ENCODE results near the gene FILIP1L. TPM values are rescaled to one million over a fixed set of nuclear protein-coding genes. Genes with fewer than 3 reads are reported as not detected.
"Not testable (repeated sequence)": the region's sequence is repeated elsewhere in the genome, so short reads cannot be mapped to it uniquely, and the experiment has no call there.

Gene FILIP1L
- polyA plus RNA-seq, 3 donors = 16.9 to 20.2 (median 17.4) TPM

- no peak for DNase-seq
Measured at GRCh38 chr3:99845331-99845730, 269.0 kb downstream of the FILIP1L start.

DNA sequence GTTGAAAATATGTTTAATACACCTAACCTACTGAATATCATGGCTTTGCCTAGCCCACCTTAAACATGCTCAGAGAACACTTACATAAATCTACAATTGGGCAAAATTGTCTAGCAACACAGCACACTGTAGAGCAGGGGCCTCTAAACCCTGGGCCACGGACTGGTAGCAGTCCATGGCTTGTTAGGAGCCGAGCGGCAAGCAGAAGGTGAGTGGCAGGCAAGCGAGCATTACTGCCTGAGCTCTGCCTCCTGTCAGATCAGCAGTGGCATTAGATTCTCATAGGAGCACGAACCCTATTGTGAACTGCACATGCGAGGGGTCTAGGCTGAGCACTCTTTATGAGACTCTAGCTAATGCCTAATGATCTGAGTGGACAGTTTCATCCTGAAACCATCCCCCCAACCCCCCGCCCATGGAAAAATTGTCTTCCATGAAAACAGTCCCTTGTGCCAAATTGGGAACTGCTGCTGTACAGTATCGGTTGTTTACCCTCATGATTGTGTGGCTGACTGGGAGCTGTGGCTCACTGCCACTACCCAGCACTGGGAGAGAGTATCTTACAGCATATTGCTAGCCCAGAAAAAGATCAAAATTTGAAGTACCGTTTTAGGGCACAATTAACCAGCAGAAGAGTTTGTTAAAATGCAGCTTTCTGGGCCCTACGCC is 270.6 kb downstream of the FILIP1L start:
- no peak for DNase-seq

GRCh38 chr3:99842826-99843589 is 271.3 kb downstream of the FILIP1L start:
- DNase-seq = no peak

DNA sequence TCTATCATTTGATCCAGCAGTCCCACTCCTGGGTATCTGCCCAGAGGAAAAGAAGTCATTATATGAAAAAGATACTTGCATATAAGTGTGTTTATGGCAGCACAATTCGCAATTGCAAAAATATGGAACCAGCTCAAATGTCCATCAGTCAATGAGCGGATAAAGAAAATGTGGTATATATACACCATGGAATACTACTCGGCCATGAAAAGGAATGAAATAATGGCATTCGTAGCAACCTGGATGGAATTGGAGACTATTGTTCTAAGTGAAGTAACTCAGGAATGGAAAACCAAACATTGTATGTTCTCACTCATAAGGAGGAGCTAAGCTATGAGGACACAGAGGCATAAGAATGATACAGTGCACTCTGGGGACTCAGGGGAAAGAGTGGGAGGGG is 272.4 kb downstream of the FILIP1L start:
- DNase-seq = not testable (repeated sequence)

GRCh38 chr3:99839613-99840012 is 274.7 kb downstream of the FILIP1L start:
- no peak for DNase-seq

DNA sequence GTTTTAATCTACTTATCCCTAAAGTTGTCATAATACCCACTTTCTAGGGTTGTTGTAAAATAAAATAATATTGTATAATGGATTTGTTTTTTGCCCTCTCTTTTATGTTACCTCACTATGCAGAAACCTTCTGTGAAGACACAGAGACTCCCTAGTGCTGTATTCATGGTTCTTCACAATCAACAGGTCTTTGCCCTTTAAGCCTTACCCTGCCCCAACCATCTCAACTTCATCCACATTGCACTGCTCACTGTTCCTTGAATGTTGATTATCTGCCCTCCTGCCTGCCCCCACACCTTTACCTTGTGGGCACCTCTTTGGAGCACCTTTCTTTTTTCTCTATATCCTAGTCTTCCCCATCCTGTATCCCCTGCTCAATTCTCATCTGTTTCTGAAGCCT is 275.5 kb downstream of the FILIP1L start:
- DNase-seq = no peak

- DNase-seq = no peak
Measured at GRCh38 chr3:99837715-99838114, 276.6 kb downstream of the FILIP1L start.

- no peak for DNase-seq
Measured at GRCh38 chr3:99836681-99837080, 277.6 kb downstream of the FILIP1L start.

DNA sequence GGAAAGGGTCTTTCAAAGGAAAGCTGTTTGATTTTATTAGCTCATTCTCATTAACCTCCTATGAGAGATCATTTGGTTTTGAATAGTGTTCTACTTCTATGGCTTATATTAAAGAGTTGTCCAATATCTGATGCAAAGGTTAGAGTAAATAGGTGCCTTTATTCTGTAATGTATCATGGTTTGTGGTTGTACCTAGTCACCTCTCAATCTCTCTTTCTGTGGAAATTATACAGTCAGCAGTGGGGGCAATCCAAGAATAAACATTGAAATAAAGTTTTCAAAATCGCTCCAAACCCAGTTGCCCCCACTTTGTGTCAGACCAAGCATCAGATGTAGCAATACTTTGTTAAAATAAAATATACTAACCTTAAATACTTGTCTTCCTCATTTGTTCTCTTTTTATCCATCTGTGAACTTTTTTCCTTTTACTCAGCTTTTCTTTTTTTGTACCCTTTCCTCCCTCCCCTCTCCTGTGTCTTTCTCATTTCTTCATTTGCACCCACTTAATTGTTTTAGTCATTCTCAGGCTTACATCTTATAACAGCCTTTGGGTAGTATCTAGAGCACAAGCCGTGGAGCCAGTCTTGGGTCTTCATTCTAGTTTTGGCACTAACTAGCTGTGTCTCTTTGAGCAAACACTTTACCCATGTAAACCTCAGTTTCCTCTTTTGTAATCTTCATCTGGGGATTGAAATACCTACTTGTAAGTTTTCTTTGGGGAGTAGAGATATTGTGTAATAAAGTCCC is 279.9 kb downstream of the FILIP1L start:
- no peak for DNase-seq

- peak; percentile 12 for DNase-seq
Measured at GRCh38 chr3:99833617-99834205, 280.6 kb downstream of the FILIP1L start.

DNA sequence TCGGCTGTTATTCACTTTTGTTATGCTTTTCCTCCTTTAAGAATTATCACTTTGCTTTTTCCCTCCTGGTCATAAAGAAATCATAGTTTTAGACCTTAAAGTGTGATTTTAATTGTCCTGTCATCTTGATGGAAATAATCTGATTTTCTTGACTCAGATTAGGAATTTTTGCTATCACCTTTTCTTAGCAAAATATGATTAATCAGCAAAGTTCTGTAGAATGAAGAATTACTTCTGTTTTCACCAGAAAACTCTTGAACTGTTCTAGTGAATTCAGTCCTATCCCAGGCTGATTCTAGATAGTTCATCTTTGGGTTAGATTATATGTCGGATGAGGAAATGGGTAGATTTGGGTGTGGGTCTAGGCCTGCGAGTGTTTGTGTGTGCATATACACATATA is 284.5 kb downstream of the FILIP1L start:
- no peak for DNase-seq

DNA sequence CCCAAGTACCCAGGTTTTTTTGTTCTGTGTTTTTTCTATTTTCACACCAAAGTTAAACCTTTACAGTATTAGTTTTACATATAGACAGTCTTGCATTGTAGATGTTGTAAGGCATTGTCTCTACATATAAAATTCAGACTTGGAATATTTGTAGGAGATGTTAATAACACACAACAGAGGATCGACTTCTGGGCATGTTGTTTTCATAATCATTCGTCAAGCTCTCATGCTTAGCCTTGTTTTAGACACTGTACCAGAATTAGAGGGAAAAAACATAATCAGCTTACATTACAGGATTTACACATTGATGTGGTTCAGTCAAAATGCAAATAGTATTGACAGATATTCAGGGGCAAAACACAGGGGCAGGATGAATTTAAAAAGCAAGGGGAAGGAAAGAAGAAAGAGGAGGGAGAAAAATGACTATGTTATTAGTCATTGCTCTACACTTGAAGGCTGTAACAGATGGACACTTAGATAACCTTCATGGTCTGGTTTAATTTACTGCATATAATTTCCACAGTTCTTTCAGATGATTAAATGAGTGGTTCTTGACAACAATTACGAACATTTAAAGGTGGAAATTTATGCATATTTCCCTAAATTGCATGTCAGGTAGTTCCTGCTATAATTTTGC is 289.2 kb downstream of the FILIP1L start:
- no peak for DNase-seq

DNA sequence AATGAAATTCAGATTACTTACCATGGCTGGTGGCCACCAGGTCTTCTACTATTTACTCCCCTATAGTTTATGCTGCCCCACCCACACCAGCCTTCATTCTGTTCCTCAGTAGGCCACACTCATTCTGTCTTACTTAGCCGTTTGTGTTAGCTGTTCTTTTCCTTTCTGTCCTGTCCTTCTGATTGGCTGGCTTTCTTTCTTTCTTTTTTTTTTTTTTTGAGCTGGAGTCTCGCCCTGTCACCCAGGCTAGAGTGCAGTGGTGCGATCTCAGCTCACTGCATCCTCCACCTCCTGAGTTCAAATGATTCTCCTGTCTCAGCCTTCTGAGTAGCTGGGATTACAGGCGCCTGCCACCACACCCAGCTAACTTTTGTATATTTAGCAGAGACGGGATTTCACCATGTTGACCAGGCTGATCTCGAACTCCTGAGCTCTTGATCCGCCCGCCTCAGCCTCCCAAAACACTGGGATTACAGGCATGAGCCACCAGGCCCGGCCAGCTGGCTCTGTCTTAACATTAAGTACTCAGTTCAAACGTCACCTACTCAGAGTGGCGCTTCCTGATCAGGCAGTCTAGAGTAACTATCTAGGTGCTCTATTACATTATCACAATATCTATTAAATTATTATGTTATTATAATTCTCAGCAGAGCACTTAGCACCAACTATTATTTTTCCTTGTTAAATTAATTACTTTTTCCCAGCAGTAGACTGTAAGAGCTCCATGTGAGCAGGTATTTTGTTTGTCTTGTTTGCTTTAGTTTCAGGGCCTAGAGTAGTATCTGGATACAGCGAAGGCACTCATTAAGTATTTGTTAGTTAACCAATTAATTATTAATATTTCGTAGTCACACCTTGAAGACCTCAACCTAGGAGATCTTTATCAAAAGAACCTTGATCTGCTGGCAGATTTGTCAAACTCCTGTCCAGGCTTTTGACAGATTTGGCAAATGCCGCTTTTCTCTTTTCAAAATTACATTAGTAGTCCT is 290.3 kb downstream of the FILIP1L start:
- DNase-seq = no peak

DNA sequence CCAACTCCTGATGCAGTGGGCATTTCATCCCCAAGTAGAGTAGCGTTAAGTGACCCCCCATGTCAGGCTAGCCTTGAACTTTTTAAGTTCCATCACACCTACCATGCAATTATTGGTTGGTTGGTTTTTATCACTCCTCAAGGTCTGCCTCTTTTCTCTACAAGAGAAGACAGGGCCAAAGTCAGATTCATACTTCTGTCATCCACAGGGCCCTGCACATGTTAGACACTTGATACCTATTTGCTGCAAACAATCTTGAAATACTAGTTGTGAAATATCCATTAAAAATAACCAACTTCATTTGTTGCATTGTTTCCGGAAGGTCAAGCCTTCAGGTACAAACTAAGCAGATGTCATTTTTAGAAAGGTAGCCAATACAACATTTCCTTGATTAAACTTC is 295.5 kb downstream of the FILIP1L start:
- no peak for DNase-seq

GRCh38 chr3:99817437-99818240 is 296.7 kb downstream of the FILIP1L start, which contains the start of gene CMSS1:
Gene CMSS1 (plus strand): TSS chr3:99817862.
- DNase-seq = peak; percentile 92

DNA sequence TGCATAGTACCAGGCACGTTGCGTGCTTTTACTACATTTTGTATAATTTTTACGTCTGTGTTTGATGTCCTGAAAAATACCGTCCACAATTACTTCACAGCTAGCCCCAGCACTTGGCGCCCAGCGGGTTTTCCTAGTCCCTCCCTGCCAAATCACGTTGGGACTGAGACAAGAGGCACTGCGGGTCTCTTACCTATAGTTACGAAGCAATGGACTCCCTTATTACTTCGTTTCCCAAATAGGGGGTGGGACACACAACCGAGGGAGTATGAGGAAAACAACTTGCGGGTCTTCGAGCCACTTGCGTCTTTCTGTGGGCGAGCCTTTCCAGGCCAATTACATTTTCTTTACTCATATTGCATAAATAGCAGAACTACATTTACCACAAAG is 297.3 kb downstream of the FILIP1L start:
- peak; percentile 17 for DNase-seq

DNA sequence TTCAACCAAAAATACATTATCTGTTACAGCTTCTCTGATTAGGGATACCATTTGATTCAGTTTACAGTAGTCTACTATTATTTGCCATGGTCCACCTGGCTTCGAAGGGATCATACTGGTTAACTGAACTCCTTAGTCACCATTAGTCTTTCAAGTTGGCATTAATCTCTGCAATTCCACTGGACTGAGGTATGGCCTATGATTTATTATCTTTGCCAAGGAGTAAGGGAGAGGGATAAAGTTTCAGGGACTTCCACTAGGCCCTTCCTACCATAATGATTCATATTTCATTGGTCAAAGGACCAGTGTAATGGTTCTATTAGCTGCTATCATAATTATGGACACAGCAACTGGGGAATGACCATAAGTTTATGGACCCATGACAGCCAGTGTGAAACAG is 303.9 kb downstream of the FILIP1L start:
- no peak for DNase-seq

GRCh38 chr3:99809565-99809964 is 304.7 kb downstream of the FILIP1L start:
- DNase-seq = no peak

- peak; percentile 53 for DNase-seq
Measured at GRCh38 chr3:99808163-99808794, 306.0 kb downstream of the FILIP1L start.

Data from renal pelvis (tissue), 4 donors.